ENCODE results near the gene MCIDAS. TPM values are rescaled to one million over a fixed set of nuclear protein-coding genes. Genes with fewer than 3 reads are reported as not detected.
A peak's percentile ranks its signal among the peaks of the same experiment; 100 is the strongest.

Gene MCIDAS
- total RNA-seq, 1 experiment from 2014 or later = 6.4 TPM

- Histone ChIP-seq H3K9me3 (ENCODE audit: control insufficient read depth in 1 of 2, insufficient read depth in 1 of 2, low read depth in 1 of 2, low read length in 2 of 2) (no peaks in the 10 kb centered on the region), H3K9ac (ENCODE audit: low read length) (peak overlapping the region; percentile 88), H3K4me3 (replicated peaks in 1 of 2; ENCODE audit: low read depth in 1 of 2, low read length in 2 of 2) (peak overlapping the region; percentile 64 to 94), H3K27me3 (ENCODE audit: insufficient read depth, low read length) (no peaks in the 10 kb centered on the region), H3K79me2 (ENCODE audit: insufficient read depth, low read length) (no peaks in the 10 kb centered on the region), H3K27ac (ENCODE audit: low read depth, low read length) (no peak overlapping the region), H3K4me1 (ENCODE audit: control insufficient read depth in 1 of 2, insufficient read depth in 2 of 2, low read length in 2 of 2) (peaks cover 16 to 35% of the 10 kb centered on the region in 2 experiments), H3K36me3 (ENCODE audit: control insufficient read depth in 1 of 2, insufficient read depth in 2 of 2, low read length in 2 of 2) (no peaks in the 10 kb centered on the region), H4K20me1 (ENCODE audit: insufficient read depth) (no peaks in the 10 kb centered on the region), H2AFZ (ENCODE audit: low read depth, low read length, poor library complexity, severe bottlenecking) (no peak overlapping the region), H3K4me2 (ENCODE audit: low read length) (peak overlapping the region; percentile 99), H3K9me2 (ENCODE audit: insufficient read depth) (no peaks in the 10 kb centered on the region)
- ChIA-PET POLR2A (interaction anchor here (0.8 kb wide), 1 partner anchor 55 kb away, joined by 4 read pairs; no protein-coding TSS in a partner anchor), CTCF (no interaction called here), RAD21 (ENCODE audit: low non-redundant PET in 1 of 2, low total read pairs in 2 of 2, uncharacterized antibody in 2 of 2, unreplicated experiment in 2 of 2) (no interaction called here)
- ATAC-seq (no peak), DNase-seq (ENCODE audit: low read depth, low spot score) (no peak)
- no TSS peak for BruUV-seq (replicated peaks)
- intact Hi-C loops (cut with micrococcal nuclease) = no loop called here
- TF ChIP-seq YY1 (IDR thresholded peaks at IDR 0.05; ENCODE audit: extremely low read depth, insufficient replicate concordance, low read depth, low read length) (no peak), EGR1 (IDR thresholded peaks at IDR 0.05; ENCODE audit: low read depth) (no peak), MAX (IDR thresholded peaks at IDR 0.05) (no peak), ATF3 (IDR thresholded peaks at IDR 0.05) (no peak), ZFX (IDR thresholded peaks at IDR 0.05) (no peak), RAD21 (IDR thresholded peaks at IDR 0.05; ENCODE audit: low read depth) (no peak), POLR2AphosphoS5 (IDR thresholded peaks at IDR 0.05; ENCODE audit: low read depth, low read length) (no peak), SRF (IDR thresholded peaks at IDR 0.05; ENCODE audit: low read depth) (no peak), ZBTB33 (IDR thresholded peaks at IDR 0.05; ENCODE audit: extremely low read depth, insufficient replicate concordance, low read length) (no peak), ZNF274 (IDR thresholded peaks at IDR 0.05; ENCODE audit: low read depth, low read length) (no peak), TCF7L2 (IDR thresholded peaks at IDR 0.05; ENCODE audit: borderline replicate concordance, extremely low read depth, insufficient read depth, insufficient read length) (no peak), ELF1 (IDR thresholded peaks at IDR 0.05; ENCODE audit: borderline replicate concordance, low read depth) (no peak), FOSL1 (IDR thresholded peaks at IDR 0.05; ENCODE audit: low read depth) (no peak), SIN3A (IDR thresholded peaks at IDR 0.05; ENCODE audit: low read depth) (no peak), SP1 (IDR thresholded peaks at IDR 0.05; ENCODE audit: low read depth) (no peak), JUND (IDR thresholded peaks at IDR 0.05) (no peak), EZH2 (IDR thresholded peaks at IDR 0.05) (no peak), POLR2A (IDR thresholded peaks at IDR 0.05; ENCODE audit: borderline replicate concordance, extremely low read depth, insufficient read depth, insufficient read length) (no peak), EZH2phosphoT487 (IDR thresholded peaks at IDR 0.05; ENCODE audit: borderline replicate concordance) (no peak)
Measured at GRCh38 chr5:55231029-55231918, 4.2 kb upstream of the MCIDAS start.

Measured in HCT116 (cell line).